Testis (tissue), 3 donors: ENCODE data around the gene GPR35. TPM values are rescaled to one million over a fixed set of nuclear protein-coding genes. Genes with fewer than 3 reads are reported as not detected.

ENCODE experiments used
- DNase-seq: peaks from one replicate; pipeline ENCODE4 v3.0.0-alpha.2; 2019
- H3K27ac ChIP-seq, 2 donors: fragments of 200-600 bp; sonication (generic); one replicate each; pipeline ENCODE4 v1.5.1; 2019
- H3K27me3 ChIP-seq: fragments of 200-600 bp; sonication (generic); one replicate; pipeline ENCODE4 v1.5.1; 2019
- H3K36me3 ChIP-seq: fragments of 200-600 bp; sonication (generic); one replicate; pipeline ENCODE4 v1.5.1; 2017; ENCODE audit warnings: low read depth; ENCODE audit errors: missing control alignments
- H3K4me1 ChIP-seq: fragments of 200-600 bp; sonication (generic); one replicate; pipeline ENCODE4 v1.5.1; 2019
- H3K4me3 ChIP-seq, 2 donors: fragments of 200-600 bp; sonication (generic); one replicate each; pipeline ENCODE4 v1.5.1; 2017 to 2019
- H3K9me3 ChIP-seq: fragments of 200-600 bp; sonication (generic); one replicate; pipeline ENCODE4 v1.5.1; 2017
- POLR2A ChIP-seq: fragments of 450-650 bp; IDR thresholded peaks from one replicate; pipeline ENCODE4 v1.6.1; 2017; ENCODE audit warnings: antibody characterized with exemption, mild to moderate bottlenecking, moderate library complexity
- WGBS, 2 donors: methylation state at CpG; one replicate each; pipeline ENCODE4 v1.1.5; 2018; 5-methylcytosine and 5-hydroxymethylcytosine counted together
- intact Hi-C: fragments of 100-400 bp; cut with DNase I; formaldehyde crosslinking; loops from one replicate; pipeline ENCODE4 v1.15.1; 2023; ENCODE audit warnings: low total_unique reads
- polyA plus RNA-seq: library from polyadenylated mRNA; stranded (reverse); fragments of 350-450 nt; fragmentation: Illumina TruSeq; extraction: RNeasy Lipid Tissue Mini Kit (QIAGEN cat#74804); gene quantifications from one replicate; pipeline ENCODE4 v1.2.3, GENCODE V29; 2014; ENCODE audit warnings: low read depth, low replicate concordance; ENCODE audit not compliant: insufficient read depth
- total RNA-seq, 2 donors: library from RNA; depleted of rRNA; stranded (reverse); fragments of >200 nt; gene quantifications; one replicate each; pipeline ENCODE4 v1.2.3, GENCODE V29; 2016
- TF ChIP-seq, protein P1 (sequence below), 3 experiments: fragments of 450-650 bp in 2 of 3; fragments of 200-600 bp in 1 of 3; sonication (generic) in 1 of 3; IDR thresholded peaks; one replicate each; pipeline ENCODE4 v1.5.1; 2016 to 2019; ENCODE audit warnings: antibody characterized with exemption in 3 of 3, mild to moderate bottlenecking in 2 of 3, moderate library complexity in 1 of 3

The GPR35 gene
- total and polyA plus RNA-seq, 3 donors from 2014 or later = 3.1 to 11.5 (median 9.5) TPM

DNA sequence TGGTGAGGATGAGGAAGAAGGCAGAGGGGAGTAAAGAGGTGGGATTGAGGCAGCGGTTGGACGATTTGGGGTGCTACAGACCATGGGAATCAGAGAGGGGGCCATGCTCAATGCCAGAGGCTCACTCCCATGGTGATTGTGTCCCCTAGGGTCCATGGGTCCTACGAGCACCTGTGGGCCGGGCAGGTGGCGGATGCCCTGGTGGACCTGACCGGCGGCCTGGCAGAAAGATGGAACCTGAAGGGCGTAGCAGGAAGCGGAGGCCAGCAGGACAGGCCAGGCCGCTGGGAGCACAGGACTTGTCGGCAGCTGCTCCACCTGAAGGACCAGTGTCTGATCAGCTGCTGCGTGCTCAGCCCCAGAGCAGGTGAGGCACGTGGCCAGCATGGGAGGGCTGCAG, 33.5 kb upstream of the GPR35 start:
- Histone ChIP-seq H3K4me1 (peaks cover 37% of the 10 kb centered on the region), H3K36me3 (no peaks in the 10 kb centered on the region), H3K27ac (no peak overlapping the region), H3K27me3 (no peaks in the 10 kb centered on the region), H3K4me3 (no peak overlapping the region), H3K9me3 (no peaks in the 10 kb centered on the region)
- intact Hi-C loops = no loop called here
- no peak for DNase-seq
- WGBS, 2 donors = 81 to 94% methylated on average over 2 to 13 of the region's 13 CpGs
- TF ChIP-seq, protein P1, sequence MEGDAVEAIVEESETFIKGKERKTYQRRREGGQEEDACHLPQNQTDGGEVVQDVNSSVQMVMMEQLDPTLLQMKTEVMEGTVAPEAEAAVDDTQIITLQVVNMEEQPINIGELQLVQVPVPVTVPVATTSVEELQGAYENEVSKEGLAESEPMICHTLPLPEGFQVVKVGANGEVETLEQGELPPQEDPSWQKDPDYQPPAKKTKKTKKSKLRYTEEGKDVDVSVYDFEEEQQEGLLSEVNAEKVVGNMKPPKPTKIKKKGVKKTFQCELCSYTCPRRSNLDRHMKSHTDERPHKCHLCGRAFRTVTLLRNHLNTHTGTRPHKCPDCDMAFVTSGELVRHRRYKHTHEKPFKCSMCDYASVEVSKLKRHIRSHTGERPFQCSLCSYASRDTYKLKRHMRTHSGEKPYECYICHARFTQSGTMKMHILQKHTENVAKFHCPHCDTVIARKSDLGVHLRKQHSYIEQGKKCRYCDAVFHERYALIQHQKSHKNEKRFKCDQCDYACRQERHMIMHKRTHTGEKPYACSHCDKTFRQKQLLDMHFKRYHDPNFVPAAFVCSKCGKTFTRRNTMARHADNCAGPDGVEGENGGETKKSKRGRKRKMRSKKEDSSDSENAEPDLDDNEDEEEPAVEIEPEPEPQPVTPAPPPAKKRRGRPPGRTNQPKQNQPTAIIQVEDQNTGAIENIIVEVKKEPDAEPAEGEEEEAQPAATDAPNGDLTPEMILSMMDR (IDR thresholded peaks at IDR 0.05) = no peak
- no peak for TF ChIP-seq POLR2A

DNA sequence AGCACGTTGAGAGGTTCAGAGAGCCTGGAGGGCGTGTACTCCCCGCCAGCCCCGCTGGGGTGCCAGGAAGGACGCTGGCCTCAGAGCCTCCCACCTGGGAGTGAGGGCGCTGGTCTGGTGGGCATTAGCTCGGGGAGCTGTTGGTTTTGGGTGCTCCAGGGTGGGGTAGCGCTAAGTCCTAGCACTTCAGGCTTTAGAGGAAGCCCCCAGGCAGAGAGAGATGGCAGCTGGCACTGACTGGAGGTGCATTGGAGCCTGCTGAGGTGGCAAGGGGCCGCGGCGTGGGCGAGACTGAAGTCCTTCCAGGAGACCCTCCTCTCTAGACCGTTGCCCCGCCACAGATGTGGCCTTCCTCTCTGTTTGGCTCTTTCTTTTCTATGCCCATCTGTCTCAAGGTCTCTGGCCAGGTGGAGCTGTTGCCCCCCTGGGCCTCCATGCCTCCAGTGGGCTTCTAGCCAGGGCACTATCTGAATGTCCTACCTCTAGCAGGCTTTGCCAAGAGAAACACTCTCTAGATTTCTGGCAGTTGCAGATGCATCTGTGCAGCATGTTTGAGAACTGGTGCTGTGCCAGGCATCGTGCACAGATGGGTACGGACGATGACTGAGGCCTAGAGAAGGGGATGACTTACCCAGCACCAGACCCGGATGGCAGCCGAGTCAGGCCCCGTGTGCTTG, 32.1 kb upstream of the GPR35 start:
- intact Hi-C loops = no loop called here
- H3K9me3 ChIP-seq = no peaks in the 10 kb centered on the region
- no peak overlapping the region for H3K27ac ChIP-seq
- peaks cover 26% of the 10 kb centered on the region for H3K4me1 ChIP-seq
- 85 to 93% methylated on average over 8 to 20 of the region's 20 CpGs for WGBS, 2 donors
- H3K27me3 ChIP-seq = no peaks in the 10 kb centered on the region
- no peaks in the 10 kb centered on the region for H3K36me3 ChIP-seq
- DNase-seq = no peak
- TF ChIP-seq, protein P1 (IDR thresholded peaks at IDR 0.05) = no peak
- TF ChIP-seq POLR2A = no peak
- H3K4me3 ChIP-seq = no peak overlapping the region

DNA sequence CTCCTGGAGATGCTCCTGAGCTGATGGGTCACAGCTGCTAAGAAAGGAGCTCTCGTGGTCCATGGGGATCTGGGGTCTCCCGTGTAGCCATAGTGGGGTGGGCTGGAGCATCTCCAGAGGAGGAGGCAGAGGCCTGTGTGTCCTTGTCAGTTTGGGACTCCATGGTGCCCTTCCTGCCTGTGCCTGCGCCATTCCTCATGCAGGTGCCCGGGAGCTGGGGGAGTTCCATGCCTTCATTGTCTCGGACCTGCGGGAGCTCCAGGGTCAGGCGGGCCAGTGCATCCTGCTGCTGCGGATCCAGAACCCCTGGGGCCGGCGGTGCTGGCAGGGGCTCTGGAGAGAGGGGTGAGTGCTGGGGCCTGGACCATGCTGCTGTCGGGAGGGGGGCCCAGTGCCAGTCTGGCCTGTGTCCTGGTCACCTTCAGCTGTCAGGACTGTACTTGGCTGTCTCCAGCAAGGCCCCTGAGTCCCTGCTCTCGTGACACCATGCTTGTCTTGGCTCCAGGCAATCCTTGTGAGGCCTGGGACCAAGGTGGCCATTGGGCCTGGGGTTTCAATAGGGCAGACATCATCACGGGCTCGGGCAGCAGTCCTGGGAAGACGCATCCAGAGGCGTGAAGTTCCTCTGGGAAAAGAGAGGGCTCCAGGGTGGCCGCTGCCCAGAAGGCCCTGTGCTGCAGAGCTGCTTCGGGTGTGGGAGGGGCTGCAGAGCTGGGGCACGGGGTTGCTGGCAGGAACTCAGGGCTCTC, 31.4 kb upstream of the GPR35 start:
- Histone ChIP-seq H3K27me3 (no peaks in the 10 kb centered on the region), H3K4me3 (no peak overlapping the region), H3K4me1 (peaks cover 22% of the 10 kb centered on the region), H3K36me3 (no peaks in the 10 kb centered on the region), H3K27ac (no peak overlapping the region), H3K9me3 (no peaks in the 10 kb centered on the region)
- no peak for DNase-seq
- TF ChIP-seq, protein P1 (IDR thresholded peaks at IDR 0.05) = no peak
- no peak for TF ChIP-seq POLR2A
- WGBS, 2 donors = 76 to 79% methylated on average over 15 to 19 of the region's 19 CpGs
- intact Hi-C loops = no loop called here

DNA sequence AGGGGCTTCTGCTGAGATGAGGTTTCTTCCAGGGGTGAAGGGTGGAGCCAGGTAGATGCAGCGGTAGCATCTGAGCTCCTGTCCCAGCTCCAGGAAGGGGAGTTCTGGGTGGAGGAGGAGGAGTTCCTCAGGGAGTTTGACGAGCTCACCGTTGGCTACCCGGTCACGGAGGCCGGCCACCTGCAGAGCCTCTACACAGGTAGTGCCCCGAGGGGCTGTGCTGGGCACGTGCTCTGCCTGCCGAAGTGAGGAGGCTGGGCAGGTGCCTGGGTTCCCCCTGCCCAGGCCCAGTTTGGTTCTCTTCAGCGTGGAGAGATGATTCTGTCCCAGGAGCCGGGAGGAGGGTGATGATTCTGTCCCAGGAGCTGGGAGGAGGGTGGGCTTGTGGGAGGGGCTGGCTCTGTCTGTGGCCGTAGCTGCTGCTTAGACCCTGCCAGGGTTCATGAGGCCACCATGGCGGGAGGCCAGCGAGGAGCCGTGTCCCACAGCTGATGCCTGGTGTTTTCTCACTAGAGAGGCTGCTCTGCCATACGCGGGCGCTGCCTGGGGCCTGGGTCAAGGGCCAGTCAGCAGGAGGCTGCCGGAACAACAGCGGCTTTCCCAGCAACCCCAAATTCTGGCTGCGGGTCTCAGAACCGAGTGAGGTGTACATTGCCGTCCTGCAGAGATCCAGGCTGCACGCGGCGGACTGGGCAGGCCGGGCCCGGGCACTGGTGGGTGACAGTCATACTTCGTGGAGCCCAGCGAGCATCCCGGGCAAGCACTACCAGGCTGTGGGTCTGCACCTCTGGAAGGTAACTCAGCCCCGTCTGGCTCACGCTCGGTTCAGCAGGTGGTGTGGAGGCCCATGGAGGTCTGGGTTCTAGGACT, 30.5 kb upstream of the GPR35 start:
- H3K36me3 ChIP-seq = no peaks in the 10 kb centered on the region
- intact Hi-C loops = no loop called here

More for the DNA sequence above, 30.5 kb upstream of the GPR35 start:
- Histone ChIP-seq H3K4me1 (peaks cover 22% of the 10 kb centered on the region), H3K27me3 (no peaks in the 10 kb centered on the region), H3K4me3 (no peak overlapping the region), H3K27ac (no peak overlapping the region), H3K9me3 (no peaks in the 10 kb centered on the region)
- 69 to 89% methylated on average over 11 to 33 of the region's 34 CpGs for WGBS, 2 donors
- TF ChIP-seq, protein P1 (IDR thresholded peaks at IDR 0.05) = no peak
- TF ChIP-seq POLR2A = no peak
- peak; percentile 53 for DNase-seq
